Mesothelial cell of epicardium (in vitro differentiated cells): ENCODE results near the gene PTPRG. TPM values are rescaled to one million over a fixed set of nuclear protein-coding genes. Genes with fewer than 3 reads are reported as not detected.

Experiments
- DNase-seq, 2 experiments: peaks; one replicate each; pipeline ENCODE4 v3.0.0; 2021; ENCODE audit warnings: low spot score in 2 of 2; ENCODE audit not compliant: unreplicated experiment in 2 of 2
- H3K27ac Mint-ChIP-seq: 2 replicates; pipeline ENCODE4 v1.8.0; 2021; ENCODE audit warnings: mixed read lengths
- H3K27me3 Mint-ChIP-seq: 2 replicates; pipeline ENCODE4 v1.8.0; 2021; ENCODE audit warnings: low read depth, mixed read lengths
- H3K36me3 Mint-ChIP-seq: 2 replicates; pipeline ENCODE4 v1.8.0; 2021; ENCODE audit warnings: mixed read lengths
- H3K4me1 Mint-ChIP-seq: 2 replicates; pipeline ENCODE4 v1.8.0; 2021; ENCODE audit warnings: mixed read lengths
- H3K4me3 Mint-ChIP-seq: 2 replicates; pipeline ENCODE4 v1.8.0; 2021; ENCODE audit warnings: mild to moderate bottlenecking, moderate library complexity, mixed read lengths
- H3K9me3 Mint-ChIP-seq: 2 replicates; pipeline ENCODE4 v1.8.0; 2021; ENCODE audit warnings: mixed read lengths
- CTCF ChIP-seq: fragments of 200-600 bp; sonication (generic); IDR thresholded peaks from one replicate; pipeline ENCODE4 v1.5.0; 2021; ENCODE audit warnings: antibody characterized with exemption; ENCODE audit not compliant: unreplicated experiment
- total RNA-seq: library from RNA; stranded (reverse); gene quantifications from 3 replicates; pipeline ENCODE4 v1.2.1, GENCODE V29; 2021

PTPRG gene
- total RNA-seq, 1 donor from 2014 or later: 40.4 TPM

DNA sequence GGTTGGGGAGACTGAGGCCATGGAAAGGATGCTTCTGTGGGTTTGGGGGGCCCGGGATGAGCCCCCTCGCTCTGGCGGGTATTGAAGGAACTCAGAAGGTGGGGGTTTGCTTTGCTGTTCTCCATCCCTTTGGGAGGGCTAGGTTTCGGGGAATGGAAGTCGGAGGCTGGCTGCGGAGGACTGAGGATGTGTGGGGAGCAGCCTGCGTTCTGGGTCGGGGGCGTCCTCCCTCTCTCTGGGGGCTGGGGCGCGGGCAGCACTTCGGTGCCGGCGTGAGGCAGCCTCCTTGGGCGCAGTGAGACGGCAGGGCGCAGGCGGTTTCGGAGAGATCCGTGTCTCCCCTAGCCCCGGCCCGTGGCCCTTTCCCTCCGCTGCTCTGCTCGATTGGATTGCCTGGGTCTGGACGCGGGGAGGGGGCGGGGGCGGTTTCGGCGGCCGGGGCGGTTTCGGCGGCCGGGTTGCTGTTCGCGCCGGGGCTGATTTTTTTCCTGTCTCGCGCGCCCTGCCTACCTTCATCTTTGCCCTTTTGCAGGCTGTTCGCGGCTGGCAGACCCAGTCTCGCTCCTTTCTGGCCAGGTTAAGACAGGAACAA lies 1.4 kb downstream of the PTPRG start:
- Mint-ChIP-seq H3K9me3 (peaks cover 5% of the 10 kb centered on the region), H3K4me1 (peaks cover 25% of the 10 kb centered on the region), H3K27ac (peak overlapping the region; percentile 84), H3K4me3 (peak overlapping the region; percentile 87), H3K36me3 (no peaks in the 10 kb centered on the region), H3K27me3 (peaks cover 21% of the 10 kb centered on the region)
- no peak for TF ChIP-seq CTCF
- DNase-seq: peak in 1 of 2 experiments; percentile 42

DNA sequence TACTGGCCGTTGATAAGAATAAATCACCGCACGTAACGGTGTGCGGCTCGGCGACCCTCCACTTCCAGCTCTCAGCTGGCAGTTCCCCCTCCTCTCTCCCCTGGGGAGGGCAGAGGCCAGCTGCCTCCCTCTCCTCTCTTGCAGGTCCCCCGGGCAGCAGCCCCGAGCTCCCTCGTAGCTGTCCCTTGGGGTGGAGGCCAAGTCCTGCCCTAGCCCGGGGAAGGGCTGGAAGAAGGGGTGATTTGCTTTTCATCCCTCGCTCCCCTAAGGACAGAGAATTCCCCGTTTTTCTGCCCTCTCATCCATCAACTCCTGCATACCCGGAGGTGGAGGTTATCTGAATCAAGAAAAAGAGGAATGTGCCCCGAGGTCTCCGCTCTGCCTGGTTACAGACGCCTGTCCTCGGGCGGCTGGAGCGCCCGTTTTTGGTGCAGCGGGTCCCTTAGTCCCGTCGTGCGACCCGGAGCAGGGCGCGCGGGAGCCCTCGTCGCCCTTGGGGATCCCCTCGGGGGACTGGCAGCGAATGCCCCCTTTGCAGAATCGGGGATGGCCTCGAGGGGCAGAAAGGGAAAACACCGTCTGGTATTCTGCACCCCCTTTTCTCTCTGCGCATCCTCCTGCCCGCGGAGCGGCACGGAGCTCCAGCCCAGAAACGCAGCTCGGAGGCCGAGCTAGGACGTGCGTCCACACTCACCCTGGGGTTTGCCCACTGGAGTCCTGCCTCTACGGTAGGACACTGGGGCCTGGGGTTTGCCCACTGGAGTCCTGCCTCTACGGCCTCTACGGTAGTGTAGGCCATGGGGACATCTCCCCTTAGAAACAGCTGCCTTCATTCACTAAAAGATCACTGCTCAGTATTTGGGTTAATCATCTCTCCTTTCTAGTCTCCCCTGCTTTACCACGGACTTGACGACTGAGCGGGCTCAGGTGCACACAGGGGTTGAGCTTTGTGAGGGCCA lies 2.2 kb downstream of the PTPRG start:
- no peak overlapping the region for H3K27ac Mint-ChIP-seq
- H3K4me1 Mint-ChIP-seq: peaks cover 25% of the 10 kb centered on the region
- peak overlapping the region; percentile 87 for H3K4me3 Mint-ChIP-seq
- H3K27me3 Mint-ChIP-seq: peaks cover 21% of the 10 kb centered on the region
- peak in 1 of 2 experiments; percentile 48 for DNase-seq
- peaks cover 3% of the 10 kb centered on the region for H3K9me3 Mint-ChIP-seq
- no peak for TF ChIP-seq CTCF
- H3K36me3 Mint-ChIP-seq: no peaks in the 10 kb centered on the region

DNA sequence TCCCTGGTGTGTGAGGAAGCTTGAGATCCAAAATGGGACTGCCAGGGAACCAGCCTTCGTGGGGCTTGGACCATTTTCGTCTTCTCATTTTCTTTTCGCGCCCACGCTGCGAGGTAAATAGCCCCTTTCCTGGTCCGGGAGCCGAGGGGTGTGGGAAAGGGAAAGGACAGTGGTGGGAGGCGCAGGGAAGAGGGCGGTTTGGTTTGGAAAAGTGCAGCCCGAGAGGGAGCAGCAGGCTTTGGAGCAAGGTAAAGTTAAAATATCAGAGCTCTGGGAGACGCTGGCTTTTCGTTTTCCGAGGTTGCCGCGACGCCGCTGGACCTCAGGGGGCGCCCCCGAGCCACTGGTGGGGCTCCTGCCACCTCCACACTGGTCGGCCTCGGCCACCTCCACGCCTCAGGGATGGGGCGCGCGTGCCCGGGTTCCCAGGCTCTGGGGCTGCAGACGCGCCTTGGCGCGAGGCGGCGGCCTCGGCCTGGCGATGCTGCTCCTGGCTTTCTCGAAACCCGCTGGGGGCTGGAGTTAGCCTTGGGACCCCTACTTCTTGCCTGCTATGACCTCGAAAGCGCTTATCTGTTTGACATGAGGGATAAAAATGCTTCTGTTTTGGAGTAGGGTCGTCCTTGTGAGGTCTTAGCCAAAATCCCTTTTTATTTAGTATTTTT lies 3.2 kb downstream of the PTPRG start:
- no peaks in the 10 kb centered on the region for H3K36me3 Mint-ChIP-seq
- DNase-seq: peak; percentile 71 to 86
- H3K4me1 Mint-ChIP-seq: peaks cover 25% of the 10 kb centered on the region
- H3K4me3 Mint-ChIP-seq: peak overlapping the region; percentile 87
- H3K27ac Mint-ChIP-seq: no peak overlapping the region
- peaks cover 21% of the 10 kb centered on the region for H3K27me3 Mint-ChIP-seq
- TF ChIP-seq CTCF: peak; percentile 65
- no peaks in the 10 kb centered on the region for H3K9me3 Mint-ChIP-seq

- H3K4me3 Mint-ChIP-seq: peak overlapping the region; percentile 22
These were observed 4.2 kb downstream of the PTPRG start for GRCh38 chr3:61565569-61565968.

More at GRCh38 chr3:61565569-61565968, 4.2 kb downstream of the PTPRG start:
- no peak overlapping the region for H3K27ac Mint-ChIP-seq
- DNase-seq: no peak
- no peaks in the 10 kb centered on the region for H3K36me3 Mint-ChIP-seq
- H3K27me3 Mint-ChIP-seq: peaks cover 21% of the 10 kb centered on the region
- no peaks in the 10 kb centered on the region for H3K9me3 Mint-ChIP-seq
- no peak for TF ChIP-seq CTCF
- H3K4me1 Mint-ChIP-seq: peaks cover 22% of the 10 kb centered on the region
